MCF 10A (cell line): ENCODE results near the gene TENT4A. TPM values are rescaled to one million over a fixed set of nuclear protein-coding genes. Genes with fewer than 3 reads are reported as not detected.

Experiments
- BruUV-seq: library from RNA; stranded (reverse); fragments of 400-500 nt; replicated peaks from 2 replicates; lab custom pipeline; 2021; lab: Mats Ljungman, UMichigan
- CTCF ChIA-PET: fragments of 300-600 bp; sonication (Branson Sonifier 250); formaldehyde crosslinking; extraction: SDS; loops from one replicate; lab custom pipeline; 2021; ENCODE audit warnings: antibody characterized with exemption, inconsistent platforms; lab: Yijun Ruan, JAX
- POLR2A ChIA-PET: fragments of 300-600, 350-650 bp; sonication (Branson Sonifier 250); formaldehyde crosslinking; extraction: SDS; loops from one replicate; lab custom pipeline; 2020; ENCODE audit warnings: antibody characterized with exemption, inconsistent platforms; lab: Yijun Ruan, JAX
- DNase-seq: peaks from one replicate; pipeline ENCODE4 v3.0.0-alpha.2; 2018; ENCODE audit not compliant: unreplicated experiment
- H3K27ac Mint-ChIP-seq: one replicate; pipeline ENCODE4 v1.8.0; 2022; ENCODE audit warnings: mild to moderate bottlenecking, low read depth, mixed read lengths; ENCODE audit not compliant: unreplicated experiment
- H3K27me3 Mint-ChIP-seq: one replicate; pipeline ENCODE4 v1.8.0; 2022; ENCODE audit warnings: mixed read lengths; ENCODE audit not compliant: insufficient read depth, unreplicated experiment
- H3K36me3 Mint-ChIP-seq: one replicate; pipeline ENCODE4 v1.8.0; 2022; ENCODE audit warnings: mild to moderate bottlenecking, moderate library complexity, mixed read lengths; ENCODE audit not compliant: insufficient read depth, unreplicated experiment
- H3K4me1 Mint-ChIP-seq: one replicate; pipeline ENCODE4 v1.8.0; 2022; ENCODE audit warnings: mixed read lengths; ENCODE audit not compliant: insufficient read depth, unreplicated experiment
- H3K4me3 Mint-ChIP-seq: one replicate; pipeline ENCODE4 v1.8.0; 2022; ENCODE audit warnings: mild to moderate bottlenecking, moderate library complexity, mixed read lengths; ENCODE audit not compliant: unreplicated experiment
- H3K9me3 Mint-ChIP-seq: one replicate; pipeline ENCODE4 v1.8.0; 2022; ENCODE audit warnings: mixed read lengths; ENCODE audit not compliant: unreplicated experiment
- CTCF ChIP-seq: fragments of 200-600 bp; IDR thresholded peaks from one replicate; pipeline ENCODE4 v1.8.0; 2022; ENCODE audit warnings: antibody characterized with exemption, mild to moderate bottlenecking; ENCODE audit not compliant: unreplicated experiment
- intact Hi-C: fragments of 100-400 bp; cut with micrococcal nuclease; formaldehyde crosslinking; loops from 2 replicates; pipeline ENCODE4 v1.14.1; 2022
- total RNA-seq: library from RNA; stranded (reverse); gene quantifications from 2 replicates; pipeline ENCODE4 v1.2.3, GENCODE V29; 2022

Gene TENT4A
- total RNA-seq, 1 experiment from 2014 or later = 27.6 TPM

- Mint-ChIP-seq H3K4me3 (no peak overlapping the region), H3K27ac (no peak overlapping the region), H3K27me3 (no peaks in the 10 kb centered on the region), H3K36me3 (peaks cover 22% of the 10 kb centered on the region), H3K4me1 (peaks cover 22% of the 10 kb centered on the region), H3K9me3 (no peaks in the 10 kb centered on the region)
- ChIA-PET POLR2A (no interaction called here), CTCF (interaction anchor here (1.0 to 3.7 kb wide), 2 partner anchors 9 to 108 kb away, joined by 4 to 25 read pairs; no protein-coding TSS in a partner anchor)
- intact Hi-C loops = no loop called here
- TF ChIP-seq CTCF = no peak
- DNase-seq = no peak
- no TSS peak for BruUV-seq
Measured at GRCh38 chr5:6736524-6737042, 23.4 kb downstream of the TENT4A start.

- peaks cover 29% of the 10 kb centered on the region for H3K36me3 Mint-ChIP-seq
- H3K4me3 Mint-ChIP-seq = no peak overlapping the region
- DNase-seq = no peak
- no peaks in the 10 kb centered on the region for H3K9me3 Mint-ChIP-seq
- BruUV-seq = no TSS peak
- ChIA-PET CTCF (interaction anchor here (1.0 to 3.7 kb wide), 2 partner anchors 8 to 109 kb away, joined by 4 to 25 read pairs; no protein-coding TSS in a partner anchor), POLR2A (no interaction called here)
- no peaks in the 10 kb centered on the region for H3K27me3 Mint-ChIP-seq
- H3K4me1 Mint-ChIP-seq = peaks cover 15% of the 10 kb centered on the region
- H3K27ac Mint-ChIP-seq = no peak overlapping the region
- no peak for TF ChIP-seq CTCF
- intact Hi-C loops = no loop called here
Measured at GRCh38 chr5:6737043-6737941, 24.1 kb downstream of the TENT4A start.

- DNase-seq = no peak
- Mint-ChIP-seq H3K4me3 (no peak overlapping the region), H3K27me3 (no peaks in the 10 kb centered on the region), H3K9me3 (no peaks in the 10 kb centered on the region), H3K4me1 (no peaks in the 10 kb centered on the region), H3K27ac (peak overlapping the region; percentile 59), H3K36me3 (peaks cover 45% of the 10 kb centered on the region)
- intact Hi-C loops = loop anchor here (10.0 kb wide), 2 partner anchors 245 to 365 kb away; partner anchors contain the start of gene MED10
- no TSS peak for BruUV-seq
- ChIA-PET POLR2A (no interaction called here), CTCF (interaction anchor here (0.9 kb wide), 1 partner anchor 46 kb away, joined by 3 read pairs; no protein-coding TSS in a partner anchor)
- no peak for TF ChIP-seq CTCF
Measured at GRCh38 chr5:6739603-6740002, 26.4 kb downstream of the TENT4A start.

- CTCF ChIA-PET = interaction anchor here (0.9 kb wide), 1 partner anchor 47 kb away, joined by 3 read pairs; no protein-coding TSS in a partner anchor
- Mint-ChIP-seq H3K4me3 (no peak overlapping the region), H3K9me3 (no peaks in the 10 kb centered on the region), H3K27ac (peak overlapping the region; percentile 59), H3K27me3 (no peaks in the 10 kb centered on the region), H3K36me3 (peaks cover 50% of the 10 kb centered on the region), H3K4me1 (no peaks in the 10 kb centered on the region)
- BruUV-seq = no TSS peak
- intact Hi-C loops = loop anchor here (10.0 kb wide), 2 partner anchors 246 to 366 kb away; partner anchors contain the start of gene MED10
- POLR2A ChIA-PET = interaction anchor here (0.5 kb wide), 1 partner anchor 1082 kb away, joined by 4 read pairs; no protein-coding TSS in a partner anchor
- DNase-seq = no peak
- TF ChIP-seq CTCF = no peak
Measured at GRCh38 chr5:6740586-6741150, 27.4 kb downstream of the TENT4A start.
